Measurements from ENCODE around the gene SLC41A1.

The SLC41A1 gene

GRCh38 chr1:205817988-205818387 is 5.0 kb upstream of the SLC41A1 start:
- DNase-seq, result no peak

- DNase-seq, result no peak
These were observed 4.4 kb upstream of the SLC41A1 start for GRCh38 chr1:205817364-205817763.

- no peak for DNase-seq
These were observed 709 bp upstream of the SLC41A1 start for GRCh38 chr1:205813755-205814058.

GRCh38 chr1:205812271-205812877 is 624 bp downstream of the SLC41A1 start:
- DNase-seq, result no peak

- DNase-seq, result no peak
These were observed 1.3 kb downstream of the SLC41A1 start for GRCh38 chr1:205811660-205812059.

GRCh38 chr1:205810448-205811157 is 2.4 kb downstream of the SLC41A1 start:
- peak; percentile 9 for DNase-seq

GRCh38 chr1:205809942-205810345 is 3.1 kb downstream of the SLC41A1 start:
- DNase-seq, result no peak

GRCh38 chr1:205809469-205809868 is 3.5 kb downstream of the SLC41A1 start:
- no peak for DNase-seq

- DNase-seq, result no peak
These were observed 7.8 kb downstream of the SLC41A1 start for GRCh38 chr1:205805082-205805711.

GRCh38 chr1:205804605-205805004 is 8.4 kb downstream of the SLC41A1 start:
- no peak for DNase-seq

GRCh38 chr1:205803986-205804385 is 9.0 kb downstream of the SLC41A1 start:
- DNase-seq, result no peak

- no peak for DNase-seq
These were observed 10.9 kb downstream of the SLC41A1 start for GRCh38 chr1:205802060-205802459.

GRCh38 chr1:205800981-205801703 is 11.9 kb downstream of the SLC41A1 start:
- DNase-seq, result no peak

- DNase-seq, result no peak
These were observed 12.6 kb downstream of the SLC41A1 start for GRCh38 chr1:205800427-205800826.

GRCh38 chr1:205798577-205798976 is 14.4 kb downstream of the SLC41A1 start:
- DNase-seq, result no peak

GRCh38 chr1:205797168-205797567 is 15.8 kb downstream of the SLC41A1 start:
- no peak for DNase-seq

- DNase-seq, result no peak
These were observed 18.8 kb downstream of the SLC41A1 start for GRCh38 chr1:205794011-205794730.

- no peak for DNase-seq
These were observed 19.9 kb downstream of the SLC41A1 start for GRCh38 chr1:205792961-205793673.

- DNase-seq, result no peak
These were observed 20.5 kb downstream of the SLC41A1 start for GRCh38 chr1:205792481-205792881.

GRCh38 chr1:205791568-205792180 is 21.3 kb downstream of the SLC41A1 start:
- DNase-seq, result peak; percentile 25

- no peak for DNase-seq
These were observed 25.6 kb downstream of the SLC41A1 start for GRCh38 chr1:205787287-205787916.

All from kidney glomerular epithelial cell (primary cell).